ENCODE measurements around the gene CDCP1.
"Not testable (repeated sequence)": the region's sequence is repeated elsewhere in the genome, so short reads cannot be mapped to it uniquely, and the experiment has no call there.

CDCP1 gene

GRCh38 chr3:45171283-45171682, 25.1 kb upstream of the CDCP1 start:
- DNase-seq: no peak

GRCh38 chr3:45170096-45170495, 23.9 kb upstream of the CDCP1 start:
- no peak for DNase-seq

- DNase-seq: no peak
Observed at GRCh38 chr3:45169125-45169904, 23.1 kb upstream of the CDCP1 start.

GRCh38 chr3:45168451-45168850, 22.3 kb upstream of the CDCP1 start:
- no peak for DNase-seq

GRCh38 chr3:45167011-45167911, 21.1 kb upstream of the CDCP1 start:
- peak; percentile 63 for DNase-seq

GRCh38 chr3:45166321-45166879, 20.2 kb upstream of the CDCP1 start:
- no peak for DNase-seq

- DNase-seq: no peak
Observed at GRCh38 chr3:45165497-45166283, 19.5 kb upstream of the CDCP1 start.

DNA sequence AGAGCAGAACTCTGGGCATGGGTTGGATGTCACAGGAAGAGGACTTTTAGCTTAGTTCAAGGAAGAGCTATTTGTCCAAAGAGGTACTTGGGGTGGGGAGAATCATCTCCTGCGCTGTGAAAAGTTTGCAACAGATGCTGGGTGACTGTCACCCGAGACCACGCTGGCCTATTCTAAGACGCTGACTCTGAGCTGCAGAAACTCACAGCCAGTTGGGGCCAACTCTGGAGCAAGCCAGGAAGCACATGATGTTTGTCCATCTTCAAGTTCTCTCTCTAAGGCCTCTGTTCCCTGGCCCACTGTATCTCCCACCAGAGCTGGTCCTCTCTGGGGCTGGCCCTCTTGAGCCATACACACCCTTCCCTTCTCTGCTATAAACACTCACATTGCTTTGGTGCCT, 17.9 kb upstream of the CDCP1 start:
- DNase-seq: no peak

- no peak for DNase-seq
Observed at GRCh38 chr3:45163481-45163880, 17.3 kb upstream of the CDCP1 start.

- DNase-seq: no peak
Observed at GRCh38 chr3:45154641-45155147, 8.5 kb upstream of the CDCP1 start.

- no peak for DNase-seq
Observed at GRCh38 chr3:45153658-45154437, 7.7 kb upstream of the CDCP1 start.

DNA sequence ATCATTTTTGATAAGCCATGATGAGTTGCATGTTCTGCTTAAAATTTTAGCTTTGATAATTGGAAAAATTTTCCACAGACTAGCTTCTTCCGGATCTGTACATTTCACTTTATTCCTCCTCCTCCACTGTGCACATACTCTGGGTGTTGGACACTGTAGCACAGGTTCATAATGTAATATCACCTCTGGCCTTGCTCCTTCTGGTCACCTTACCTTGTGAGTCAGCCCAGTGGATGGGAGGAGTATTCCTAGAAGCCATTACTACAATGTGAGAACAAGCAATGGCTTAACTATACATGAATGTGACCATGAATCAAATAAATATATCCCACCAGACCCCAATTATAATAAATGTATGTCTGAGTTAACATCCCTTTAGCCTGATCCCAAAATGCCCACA, 6.1 kb upstream of the CDCP1 start:
- DNase-seq: no peak

GRCh38 chr3:45151100-45151499, 4.9 kb upstream of the CDCP1 start:
- no peak for DNase-seq

DNA sequence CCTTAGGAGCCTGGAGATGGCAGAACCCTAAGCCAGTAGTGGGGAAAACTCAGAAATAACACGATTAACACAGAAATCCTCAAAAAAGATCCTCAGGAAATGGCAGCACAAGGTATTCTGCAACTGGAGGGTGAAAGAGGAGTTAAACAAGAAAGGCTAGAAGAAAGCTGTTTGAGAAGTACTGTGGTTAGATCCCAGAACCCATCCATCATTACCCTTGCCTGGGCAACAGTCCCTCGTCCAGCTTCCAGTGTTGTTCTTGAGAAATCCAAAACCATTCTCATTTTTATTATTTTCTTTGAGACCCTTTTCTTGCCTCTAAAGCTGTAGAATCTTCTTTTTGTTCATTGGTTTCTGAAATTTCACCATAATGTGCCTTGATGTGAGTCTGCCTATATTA, 2.7 kb upstream of the CDCP1 start:
- DNase-seq: no peak

- no peak for DNase-seq
Observed at GRCh38 chr3:45145223-45145622, 955 bp downstream of the CDCP1 start.

DNA sequence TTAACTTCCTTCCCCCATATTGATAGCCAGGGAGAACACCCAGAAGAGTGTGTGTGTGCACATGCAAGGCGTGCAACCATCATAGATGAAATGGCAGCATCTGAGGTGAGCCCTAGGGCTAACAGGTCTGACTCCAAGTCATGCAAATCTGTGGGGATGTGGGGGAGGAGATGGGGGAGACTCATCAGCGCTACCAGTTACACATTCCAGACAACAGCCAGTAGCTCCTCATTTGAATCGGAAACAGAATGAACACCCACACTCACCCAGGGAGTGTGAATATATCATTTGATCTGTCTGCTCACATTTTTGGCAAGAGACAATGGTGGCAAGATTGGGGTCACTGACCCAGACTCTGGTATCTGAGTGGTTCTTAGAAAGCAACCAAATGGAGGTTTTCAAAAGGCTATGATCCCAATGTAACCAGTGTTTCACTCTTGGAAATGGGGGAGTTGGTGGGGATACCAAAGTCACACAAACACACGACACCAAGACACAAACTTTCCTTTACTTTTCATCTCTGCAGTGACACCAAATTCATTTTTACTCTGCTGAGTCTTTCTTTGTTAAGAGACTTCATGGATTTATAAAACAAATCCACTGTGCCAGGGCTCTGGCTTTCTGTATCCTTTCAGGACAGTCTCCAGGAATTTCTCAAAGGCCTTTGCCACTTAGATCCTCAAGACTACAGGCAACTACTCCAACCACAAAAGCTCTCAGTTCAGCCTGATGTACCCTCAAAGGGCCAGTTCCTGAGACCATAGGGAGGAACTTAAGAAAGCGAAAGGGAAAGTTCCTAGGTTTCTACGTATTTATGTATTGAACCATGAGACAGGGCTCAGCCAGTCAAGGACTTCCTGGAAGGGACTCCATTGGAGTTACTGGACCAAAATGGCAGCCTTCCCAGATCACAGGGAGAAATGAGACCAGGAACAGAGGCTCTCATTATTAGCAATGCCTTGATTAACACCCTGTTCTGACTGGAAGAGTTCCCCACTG, 2.2 kb downstream of the CDCP1 start:
- no peak for DNase-seq

- not testable (repeated sequence) for DNase-seq
Observed at GRCh38 chr3:45140770-45141155, 5.4 kb downstream of the CDCP1 start.

GRCh38 chr3:45140141-45140769, 5.9 kb downstream of the CDCP1 start:
- no peak for DNase-seq

DNA sequence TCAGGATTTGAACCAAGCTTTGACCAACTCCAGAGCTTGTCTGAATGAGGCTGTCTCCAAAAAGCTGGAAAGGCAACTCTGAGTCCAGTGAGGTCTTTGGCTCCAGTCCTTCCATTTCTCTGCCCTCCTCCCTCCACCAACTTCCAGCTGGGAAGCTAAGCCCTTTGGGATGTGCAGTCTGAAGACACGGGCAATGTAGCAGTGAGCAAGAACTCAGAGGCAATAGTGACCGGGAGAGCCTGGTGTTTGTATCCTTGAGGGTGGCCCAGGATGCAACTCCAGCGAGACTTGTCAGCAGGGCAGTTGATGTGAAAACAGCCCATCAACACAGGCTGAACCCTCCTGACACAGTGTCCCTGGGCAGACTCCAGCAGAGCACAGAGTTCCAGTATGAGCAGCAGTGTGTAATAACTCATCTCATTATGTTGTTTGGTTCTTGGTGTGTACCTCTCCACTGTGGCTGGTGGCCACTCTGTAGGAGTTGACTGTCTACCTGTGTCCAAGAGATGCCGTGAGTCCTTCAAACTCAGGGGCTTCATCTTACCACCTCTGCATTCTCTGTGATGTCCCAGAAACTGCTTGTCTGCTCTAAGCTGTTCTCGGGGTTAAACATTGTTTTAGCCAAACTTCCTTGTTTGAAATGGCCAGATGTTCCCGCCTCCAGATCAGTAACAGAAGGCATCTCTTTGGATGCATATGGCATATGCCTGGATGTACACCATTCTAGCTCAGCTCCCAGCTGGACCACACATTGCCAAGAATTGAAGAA, 6.6 kb downstream of the CDCP1 start:
- DNase-seq: no peak
